Smooth muscle cell (in vitro differentiated cells): ENCODE data around the gene MED13L. TPM values are rescaled to one million over a fixed set of nuclear protein-coding genes. Genes with fewer than 3 reads are reported as not detected.

ENCODE experiments used
- DNase-seq: peaks from one replicate; lab custom pipeline; 2025; ENCODE audit not compliant: unreplicated experiment; lab: John Stamatoyannopoulos, UW
- H2AFZ ChIP-seq: fragments of 200-600 bp; sonication (generic); 2 replicates; pipeline ENCODE4 v1.6.0; 2016; ENCODE audit warnings: antibody characterized with exemption, low read depth, mild to moderate bottlenecking
- H3F3A ChIP-seq: fragments of 200-600 bp; sonication (generic); 2 replicates; pipeline ENCODE4 v1.6.0; 2017; ENCODE audit warnings: antibody characterized with exemption, low read depth
- H3K27ac ChIP-seq: fragments of 200-600 bp; sonication (generic); 2 replicates; pipeline ENCODE4 v1.5.1; 2016; ENCODE audit warnings: low read depth, mild to moderate bottlenecking
- H3K27me3 ChIP-seq: fragments of 200-600 bp; sonication (generic); 2 replicates; pipeline ENCODE4 v1.6.1; 2016; ENCODE audit warnings: low read depth, mild to moderate bottlenecking
- H3K36me3 ChIP-seq: fragments of 200-600 bp; sonication (generic); 2 replicates; pipeline ENCODE4 v1.5.1; 2016; ENCODE audit warnings: low read depth
- H3K4me1 ChIP-seq: fragments of 200-600 bp; sonication (generic); 2 replicates; pipeline ENCODE4 v1.5.1; 2016; ENCODE audit warnings: low read depth
- H3K4me2 ChIP-seq: fragments of 200-600 bp; sonication (generic); 2 replicates; pipeline ENCODE4 v1.6.0; 2016; ENCODE audit warnings: mild to moderate bottlenecking
- H3K4me3 ChIP-seq: fragments of 200-600 bp; sonication (generic); 2 replicates; pipeline ENCODE4 v1.5.1; 2016; ENCODE audit warnings: mild to moderate bottlenecking
- H3K79me2 ChIP-seq: fragments of 200-600 bp; sonication (generic); 2 replicates; pipeline ENCODE4 v1.6.0; 2016; ENCODE audit warnings: low read depth, mild to moderate bottlenecking
- H3K9ac ChIP-seq: fragments of 200-600 bp; sonication (generic); 2 replicates; pipeline ENCODE4 v1.6.0; 2016; ENCODE audit warnings: low read depth
- H3K9me3 ChIP-seq: fragments of 200-600 bp; sonication (generic); replicated peaks from 2 replicates; pipeline ENCODE4 v1.5.1; 2016; ENCODE audit warnings: low read depth
- H4K20me1 ChIP-seq: fragments of 200-600 bp; sonication (generic); 2 replicates; pipeline ENCODE4 v1.6.0; 2016; ENCODE audit warnings: low read depth
- WGBS: methylation state at CpG from one replicate; pipeline ENCODE4 v1.1.7; 2016; ENCODE audit warnings: low lambda C conversion rate; 5-methylcytosine and 5-hydroxymethylcytosine counted together
- polyA plus RNA-seq: library from polyadenylated mRNA; unstranded; fragments of >200 nt; fragmentation: Nextera tagmentation; extraction: Ambion mirVana; gene quantifications from 2 replicates; pipeline ENCODE4 v1.2.1, GENCODE V29; 2016
- total RNA-seq: library from RNA; depleted of rRNA; stranded (reverse); fragments of >200 nt; gene quantifications from 2 replicates; pipeline ENCODE4 v1.2.3, GENCODE V29; 2014
- TF ChIP-seq, protein P1 (sequence below): fragments of 200-600 bp; sonication (generic); IDR thresholded peaks from 2 replicates; pipeline ENCODE4 v1.5.1; 2017; ENCODE audit warnings: borderline replicate concordance, mild to moderate bottlenecking, antibody characterized with exemption; ENCODE audit not compliant: insufficient read depth, poor library complexity, severe bottlenecking

The MED13L gene
- total and polyA plus RNA-seq, 2 experiments from 2014 or later, result 13.2 to 74.3 TPM

DNA sequence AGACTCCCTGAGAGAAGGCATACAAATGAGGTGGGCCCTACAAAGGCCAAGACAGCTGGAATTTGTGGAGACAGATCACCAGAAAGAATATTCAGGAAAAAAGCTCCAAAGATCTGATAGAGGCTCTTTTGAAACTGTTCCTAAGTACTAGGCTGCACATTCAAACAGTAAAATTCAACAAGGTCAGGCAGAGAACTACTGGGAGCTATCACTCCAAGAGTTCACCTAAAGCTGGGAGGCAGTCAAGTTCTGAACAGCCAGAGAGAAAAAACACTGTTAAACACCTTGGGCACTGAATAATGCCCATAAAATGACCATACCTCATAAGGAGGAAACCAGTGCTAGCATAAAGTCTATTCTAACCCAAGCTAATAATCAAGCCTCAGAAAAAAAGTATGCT, 28.6 kb downstream of the MED13L start:
- Histone ChIP-seq H3K79me2 (peaks cover 99% of the 10 kb centered on the region), H2AFZ (no peak overlapping the region), H3K9me3 (no peaks in the 10 kb centered on the region), H3K27me3 (no peaks in the 10 kb centered on the region), H3K27ac (peak overlapping the region; percentile 9), H4K20me1 (peaks cover 89% of the 10 kb centered on the region), H3K4me1 (peaks cover 43% of the 10 kb centered on the region), H3K9ac (no peak overlapping the region), H3K4me3 (no peak overlapping the region), H3K4me2 (no peak overlapping the region), H3F3A (peaks cover 5% of the 10 kb centered on the region), H3K36me3 (no peaks in the 10 kb centered on the region)
- TF ChIP-seq, protein P1, sequence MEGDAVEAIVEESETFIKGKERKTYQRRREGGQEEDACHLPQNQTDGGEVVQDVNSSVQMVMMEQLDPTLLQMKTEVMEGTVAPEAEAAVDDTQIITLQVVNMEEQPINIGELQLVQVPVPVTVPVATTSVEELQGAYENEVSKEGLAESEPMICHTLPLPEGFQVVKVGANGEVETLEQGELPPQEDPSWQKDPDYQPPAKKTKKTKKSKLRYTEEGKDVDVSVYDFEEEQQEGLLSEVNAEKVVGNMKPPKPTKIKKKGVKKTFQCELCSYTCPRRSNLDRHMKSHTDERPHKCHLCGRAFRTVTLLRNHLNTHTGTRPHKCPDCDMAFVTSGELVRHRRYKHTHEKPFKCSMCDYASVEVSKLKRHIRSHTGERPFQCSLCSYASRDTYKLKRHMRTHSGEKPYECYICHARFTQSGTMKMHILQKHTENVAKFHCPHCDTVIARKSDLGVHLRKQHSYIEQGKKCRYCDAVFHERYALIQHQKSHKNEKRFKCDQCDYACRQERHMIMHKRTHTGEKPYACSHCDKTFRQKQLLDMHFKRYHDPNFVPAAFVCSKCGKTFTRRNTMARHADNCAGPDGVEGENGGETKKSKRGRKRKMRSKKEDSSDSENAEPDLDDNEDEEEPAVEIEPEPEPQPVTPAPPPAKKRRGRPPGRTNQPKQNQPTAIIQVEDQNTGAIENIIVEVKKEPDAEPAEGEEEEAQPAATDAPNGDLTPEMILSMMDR, result no peak
- no peak for DNase-seq

- Histone ChIP-seq H3K27me3 (no peaks in the 10 kb centered on the region), H3K4me2 (no peak overlapping the region), H3F3A (peaks cover 5% of the 10 kb centered on the region), H3K36me3 (no peaks in the 10 kb centered on the region), H3K9me3 (no peaks in the 10 kb centered on the region), H3K9ac (no peak overlapping the region), H2AFZ (no peak overlapping the region), H3K4me1 (peaks cover 46% of the 10 kb centered on the region), H3K4me3 (no peak overlapping the region), H3K79me2 (peaks cover 99% of the 10 kb centered on the region), H4K20me1 (peaks cover 89% of the 10 kb centered on the region), H3K27ac (peak overlapping the region; percentile 74)
- DNase-seq, result no peak
- TF ChIP-seq, protein P1, result no peak
Measured at GRCh38 chr12:116248433-116248832, 29.1 kb downstream of the MED13L start.

DNA sequence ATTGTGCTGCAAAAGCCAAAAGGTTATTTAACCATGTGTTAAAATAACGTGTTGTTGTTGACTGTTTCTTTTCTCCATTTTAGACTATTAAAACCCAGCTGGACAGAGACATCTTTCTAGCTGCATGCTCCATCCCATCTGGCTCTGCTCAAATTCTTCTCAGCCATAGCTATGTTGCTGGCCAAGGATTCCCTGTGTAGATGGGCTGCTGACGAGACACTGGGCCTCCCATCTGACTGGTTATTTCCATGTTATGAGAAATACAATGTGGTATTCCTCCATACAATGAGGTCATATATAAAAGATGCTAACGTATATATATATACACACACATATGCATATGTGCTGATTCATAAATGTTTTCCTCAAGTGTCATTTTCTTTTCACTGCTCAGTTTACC, 30.1 kb downstream of the MED13L start:
- H3F3A ChIP-seq, result peaks cover 5% of the 10 kb centered on the region
- DNase-seq, result no peak
- H3K9ac ChIP-seq, result no peak overlapping the region
- peaks cover 91% of the 10 kb centered on the region for H4K20me1 ChIP-seq
- H3K27ac ChIP-seq, result peak overlapping the region; percentile 74
- H3K4me3 ChIP-seq, result no peak overlapping the region
- H3K36me3 ChIP-seq, result no peaks in the 10 kb centered on the region
- H3K9me3 ChIP-seq, result no peaks in the 10 kb centered on the region
- TF ChIP-seq, protein P1, result no peak
- no peaks in the 10 kb centered on the region for H3K27me3 ChIP-seq
- WGBS, result 49% methylated on average over 3 of the region's 3 CpGs
- H2AFZ ChIP-seq, result no peak overlapping the region
- H3K4me2 ChIP-seq, result peak overlapping the region; percentile 20
- peaks cover 46% of the 10 kb centered on the region for H3K4me1 ChIP-seq
- peaks cover 99% of the 10 kb centered on the region for H3K79me2 ChIP-seq

DNA sequence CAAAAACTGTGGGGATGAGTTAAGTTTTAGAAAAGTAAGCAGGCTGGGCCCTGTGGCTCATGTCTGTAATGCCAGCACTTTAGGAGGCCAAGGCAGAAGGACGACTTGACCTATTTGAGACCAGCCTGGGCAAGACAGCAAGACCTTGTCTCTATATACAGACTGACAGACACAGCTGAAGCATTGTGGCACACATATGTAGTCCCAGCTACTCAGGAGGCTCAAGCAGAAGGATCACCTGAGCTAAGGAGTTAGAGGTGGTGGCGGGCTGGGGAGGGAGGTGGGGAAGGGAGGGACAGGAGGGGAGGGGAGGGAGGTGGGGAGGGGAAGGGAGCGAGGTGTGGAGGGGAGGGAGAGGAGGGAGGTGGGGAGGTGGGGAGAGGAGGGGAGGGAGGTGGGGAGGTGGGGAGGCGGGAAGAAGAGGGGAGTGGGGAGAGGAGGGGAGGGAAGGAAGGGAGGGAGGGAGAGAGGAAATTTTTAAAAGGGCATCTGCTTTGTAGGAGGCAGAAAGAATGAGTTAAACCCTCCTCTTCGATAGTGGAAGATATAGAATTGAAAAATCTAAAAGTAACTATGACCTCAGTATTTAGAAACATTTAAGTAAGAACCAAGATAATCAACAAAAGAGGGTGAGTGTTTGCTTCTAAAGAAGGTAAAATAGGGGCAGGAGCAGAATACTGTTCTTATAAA, 30.9 kb downstream of the MED13L start:
- Histone ChIP-seq H3K36me3 (no peaks in the 10 kb centered on the region), H3K9ac (no peak overlapping the region), H3K27me3 (no peaks in the 10 kb centered on the region), H2AFZ (no peak overlapping the region), H3K4me3 (no peak overlapping the region), H3K9me3 (no peaks in the 10 kb centered on the region), H3F3A (peaks cover 5% of the 10 kb centered on the region), H3K4me2 (peak overlapping the region; percentile 67), H3K79me2 (peaks cover 99% of the 10 kb centered on the region), H3K4me1 (peaks cover 46% of the 10 kb centered on the region), H4K20me1 (peaks cover 94% of the 10 kb centered on the region), H3K27ac (no peak overlapping the region)
- TF ChIP-seq, protein P1, result no peak
- no peak for DNase-seq
- WGBS, result 82% methylated on average over 3 of the region's 5 CpGs
